Small intestine (tissue), 7 donors: Measurements from ENCODE around the gene SLC29A1. TPM values are rescaled to one million over a fixed set of nuclear protein-coding genes. Genes with fewer than 3 reads are reported as not detected.
"Not testable (repeated sequence)": the region's sequence is repeated elsewhere in the genome, so short reads cannot be mapped to it uniquely, and the experiment has no call there.

ENCODE experiments used
- DNase-seq, 2 donors: peaks; one replicate each; pipeline versions ENCODE4 v3.0.0 to v3.0.0-alpha.2; 2013
- FAIRE-seq: peaks from 2 replicates; lab custom pipeline; 2012; peaks lifted over from hg19 to GRCh38; lab: Jason Lieb, UNC
- H3K27ac ChIP-seq, 3 donors: one replicate each; pipeline ENCODE4 v1.5.1; 2013; ENCODE audit warnings: low read length in 2 of 3, mild to moderate bottlenecking in 2 of 3, control low read depth in 1 of 3, inconsistent platforms in 1 of 3, low read depth in 1 of 3, moderate library complexity in 1 of 3
- H3K27me3 ChIP-seq, 3 donors: one replicate each; pipeline ENCODE4 v1.6.1; 2013; ENCODE audit warnings: low read length in 3 of 3, inconsistent platforms in 1 of 3; ENCODE audit not compliant: control insufficient read depth in 3 of 3, insufficient read depth in 3 of 3
- H3K36me3 ChIP-seq, 3 donors: one replicate each; pipeline ENCODE4 v1.6.1; 2013; ENCODE audit warnings: low read length in 3 of 3, inconsistent platforms in 1 of 3, low read depth in 1 of 3, mild to moderate bottlenecking in 1 of 3, moderate library complexity in 1 of 3; ENCODE audit not compliant: control insufficient read depth in 3 of 3, insufficient read depth in 2 of 3
- H3K4me1 ChIP-seq, 3 donors: one replicate each; pipeline ENCODE4 v1.6.1; 2013; ENCODE audit warnings: low read length in 2 of 3, inconsistent platforms in 1 of 3, low read depth in 1 of 3, mild to moderate bottlenecking in 1 of 3, moderate library complexity in 1 of 3; ENCODE audit not compliant: control insufficient read depth in 3 of 3, insufficient read depth in 2 of 3
- H3K4me3 ChIP-seq, 3 donors: one replicate each; pipeline ENCODE4 v1.5.1; 2013; ENCODE audit warnings: low read length in 3 of 3, control low read depth in 1 of 3, inconsistent platforms in 1 of 3, low read depth in 1 of 3, mild to moderate bottlenecking in 1 of 3, moderate library complexity in 1 of 3
- H3K9me3 ChIP-seq, 2 donors: one replicate each; pipeline ENCODE4 v1.6.1; 2013; ENCODE audit warnings: low read depth in 1 of 2, low read length in 1 of 2; ENCODE audit not compliant: control insufficient read depth in 2 of 2, insufficient read depth in 1 of 2
- WGBS, 3 donors: extraction: QIAGEN DNeasy Blood & Tissue Kit; methylation state at CpG; one replicate each; pipeline ENCODE4 v1.1.7; 2013; 5-methylcytosine and 5-hydroxymethylcytosine counted together
- polyA plus RNA-seq, 4 donors: library from polyadenylated mRNA; stranded (reverse) in 3 of 4; unstranded in 1 of 4; fragments of 200-250 nt in 3 of 4; fragments of 120-200 nt in 1 of 4; gene quantifications; one replicate each; pipeline versions ENCODE4 v1.2.1 to v1.2.3, GENCODE V29; 2013
- donor health status: healthy with polysubstance abuse.
- donor health status: control.
- donor health status: control.
- donor health status: Bipolar disorder and iron deficiency.
- donor health status: healthy.

SLC29A1 gene
- polyA plus RNA-seq, 4 donors = 2.4 to 38.0 (median 13.6) TPM

DNA sequence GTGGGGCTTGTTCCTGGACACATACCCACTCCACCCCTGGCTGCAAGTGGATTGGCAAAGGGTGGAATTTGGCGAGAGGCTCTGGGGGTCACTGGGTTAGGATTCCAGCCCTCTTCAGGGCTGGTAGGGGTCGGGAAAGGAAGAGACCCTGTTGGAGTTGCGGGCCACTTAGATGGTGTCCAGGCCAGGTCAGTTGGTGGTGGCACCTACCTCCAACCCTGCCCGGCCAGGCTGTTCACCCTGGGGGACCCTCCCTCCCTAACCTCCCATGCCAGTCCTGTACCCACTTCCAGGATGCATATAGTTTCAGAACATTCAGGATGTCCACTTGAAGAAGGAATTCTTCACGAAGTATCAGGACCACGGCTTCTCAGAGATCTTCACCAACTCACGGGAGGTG, 43.7 kb upstream of the SLC29A1 start:
- Histone ChIP-seq H3K4me1 (peaks cover 0 to 2% (median 0%) of the 10 kb centered on the region in 3 donors), H3K27me3 (no peaks in the 10 kb centered on the region), H3K27ac (no peak overlapping the region), H3K36me3 (no peaks in the 10 kb centered on the region), H3K9me3 (no peaks in the 10 kb centered on the region), H3K4me3 (no peak overlapping the region)
- DNase-seq = no peak
- 90 to 94% (median 91%) methylated on average over 7 of the region's 7 CpGs for WGBS, 3 donors
- no peak for FAIRE-seq

DNA sequence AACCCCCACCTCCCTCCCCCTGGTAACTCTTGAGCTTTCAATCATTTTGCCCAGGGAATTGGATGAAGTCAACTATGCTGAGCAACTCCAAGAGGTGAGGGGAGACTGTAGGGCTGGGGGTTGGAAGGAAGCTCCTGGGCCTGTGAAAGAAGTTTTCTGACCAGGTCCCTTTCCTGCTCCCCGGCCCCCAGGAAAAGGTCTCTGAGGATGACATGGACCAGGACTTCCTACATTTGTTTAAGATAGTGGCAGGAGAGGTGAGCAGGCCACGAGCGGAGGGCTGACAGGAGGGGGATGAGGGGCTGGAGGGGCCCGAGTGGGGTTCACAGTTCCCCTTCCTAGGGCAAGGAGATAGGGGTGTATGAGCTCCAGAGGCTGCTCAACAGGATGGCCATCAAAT, 43.0 kb upstream of the SLC29A1 start:
- H3K4me1 ChIP-seq = peaks cover 0 to 3% (median 0%) of the 10 kb centered on the region in 3 donors
- no peaks in the 10 kb centered on the region for H3K36me3 ChIP-seq
- H3K27ac ChIP-seq = no peak overlapping the region
- DNase-seq (no peak), FAIRE-seq (no peak)
- WGBS, 3 donors = 88 to 91% (median 90%) methylated on average over 4 of the region's 4 CpGs
- H3K4me3 ChIP-seq = no peak overlapping the region
- no peaks in the 10 kb centered on the region for H3K27me3 ChIP-seq
- H3K9me3 ChIP-seq = no peaks in the 10 kb centered on the region

DNA sequence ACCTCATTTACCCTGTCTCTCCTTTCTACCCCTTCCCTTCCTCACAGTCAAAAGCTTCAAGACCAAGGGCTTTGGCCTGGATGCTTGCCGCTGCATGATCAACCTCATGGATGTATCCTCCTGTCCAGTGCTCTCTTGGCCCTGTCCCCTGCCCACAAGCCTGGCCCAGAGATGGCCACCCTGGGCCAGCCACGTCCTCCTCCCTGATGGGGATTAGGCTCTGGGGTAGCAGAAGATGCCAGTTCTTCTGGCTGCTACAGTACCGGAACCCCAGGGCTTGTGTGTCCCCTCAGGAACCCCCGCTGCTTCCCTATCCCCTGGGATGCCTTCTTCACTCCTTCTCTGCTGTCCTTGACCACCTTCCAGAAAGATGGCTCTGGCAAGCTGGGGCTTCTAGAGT, 42.5 kb upstream of the SLC29A1 start:
- Histone ChIP-seq H3K27me3 (no peaks in the 10 kb centered on the region), H3K9me3 (no peaks in the 10 kb centered on the region), H3K36me3 (no peaks in the 10 kb centered on the region), H3K4me3 (no peak overlapping the region), H3K4me1 (peaks cover 0 to 3% (median 0%) of the 10 kb centered on the region in 3 donors), H3K27ac (no peak overlapping the region)
- DNase-seq (no peak), FAIRE-seq (no peak)
- WGBS, 3 donors = 88 to 90% (median 90%) methylated on average over 4 of the region's 4 CpGs

DNA sequence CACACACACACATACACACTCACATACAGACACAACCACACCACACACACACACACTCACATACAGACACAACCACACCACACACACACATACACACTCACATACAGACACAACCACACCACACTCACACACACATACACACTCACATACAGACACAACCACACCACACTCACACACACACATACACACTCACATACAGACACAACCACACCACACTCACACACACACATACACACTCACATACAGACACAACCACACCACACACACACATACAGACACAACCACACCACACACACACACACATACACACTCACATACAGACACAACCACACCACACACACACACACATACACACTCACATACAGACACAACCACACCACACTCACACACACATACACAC, 41.6 kb upstream of the SLC29A1 start:
- H3K4me1 ChIP-seq, DNase-seq, H3K9me3 ChIP-seq, FAIRE-seq, H3K36me3 ChIP-seq, H3K4me3 ChIP-seq, H3K27ac ChIP-seq, H3K27me3 ChIP-seq: not testable (repeated sequence)

DNA sequence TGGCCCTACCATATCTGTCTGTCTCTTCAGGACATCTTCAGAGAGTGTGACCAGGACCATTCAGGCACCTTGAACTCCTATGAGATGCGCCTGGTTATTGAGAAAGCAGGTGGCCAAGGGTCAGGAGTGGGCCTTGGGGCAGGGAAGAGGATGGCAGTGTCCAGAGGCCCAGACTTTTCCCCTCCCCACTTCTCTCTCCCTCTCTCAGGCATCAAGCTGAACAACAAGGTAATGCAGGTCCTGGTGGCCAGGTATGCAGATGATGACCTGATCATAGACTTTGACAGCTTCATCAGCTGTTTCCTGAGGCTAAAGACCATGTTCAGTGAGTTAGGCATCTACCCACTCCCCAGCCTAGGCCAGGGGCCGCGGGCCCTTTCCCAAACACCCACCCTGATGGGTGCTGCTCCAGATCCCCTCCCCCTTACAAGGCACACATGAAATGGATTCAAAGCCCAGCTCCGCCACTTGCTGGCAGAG, 40.4 kb upstream of the SLC29A1 start:
- Histone ChIP-seq H3K27ac (no peak overlapping the region), H3K4me3 (no peak overlapping the region), H3K9me3 (no peaks in the 10 kb centered on the region), H3K27me3 (no peaks in the 10 kb centered on the region), H3K36me3 (no peaks in the 10 kb centered on the region), H3K4me1 (peaks cover 0 to 3% (median 0%) of the 10 kb centered on the region in 3 donors)
- WGBS, 3 donors = 88 to 95% (median 94%) methylated on average over 4 of the region's 4 CpGs
- DNase-seq (no peak), FAIRE-seq (no peak)

DNA sequence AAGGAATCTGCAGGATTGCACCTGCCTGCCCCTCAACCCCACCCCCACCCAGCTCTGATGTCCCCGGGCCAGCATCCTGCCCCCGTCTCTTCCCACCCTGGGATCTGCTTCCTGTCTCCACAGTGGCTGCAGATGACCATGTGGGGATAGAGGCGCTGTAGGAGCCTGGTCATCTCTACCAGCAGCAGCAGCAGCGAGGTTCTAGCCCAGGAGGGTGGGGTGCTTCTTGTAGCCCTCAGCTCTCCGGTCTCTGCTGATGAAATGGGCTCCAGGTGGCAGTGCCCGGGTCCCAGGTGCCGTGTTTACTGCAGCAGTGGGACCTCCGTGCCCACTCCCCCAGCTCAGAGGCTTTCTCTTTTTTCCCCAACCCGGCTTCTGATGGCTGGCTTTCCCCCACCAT, 39.6 kb upstream of the SLC29A1 start:
- H3K27me3 ChIP-seq = no peaks in the 10 kb centered on the region
- no peak overlapping the region for H3K27ac ChIP-seq
- H3K9me3 ChIP-seq = no peaks in the 10 kb centered on the region
- 75 to 82% (median 81%) methylated on average over 9 of the region's 9 CpGs for WGBS, 3 donors
- no peak for FAIRE-seq
- no peak for DNase-seq
- H3K4me1 ChIP-seq = peaks cover 0 to 3% (median 0%) of the 10 kb centered on the region in 3 donors
- no peak overlapping the region for H3K4me3 ChIP-seq
- H3K36me3 ChIP-seq = no peaks in the 10 kb centered on the region

DNA sequence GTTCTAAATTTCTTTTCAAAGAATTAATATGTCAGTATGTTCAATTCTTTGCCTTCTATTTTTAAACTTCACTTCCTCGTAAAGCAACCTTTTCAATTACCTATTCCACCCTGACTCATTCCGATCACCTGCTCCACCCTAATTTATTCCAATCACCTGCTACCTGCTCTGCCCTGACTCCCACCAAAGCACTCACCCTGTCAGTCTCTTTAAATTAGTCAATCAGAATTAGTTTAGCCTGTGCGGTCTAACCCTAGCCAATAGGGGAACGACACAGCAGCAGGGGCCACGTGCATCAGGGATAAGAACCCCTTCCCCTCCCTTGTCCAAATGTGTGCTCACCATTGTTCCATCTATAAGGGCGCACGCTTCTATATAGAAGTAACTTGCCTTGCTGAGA, 38.0 kb upstream of the SLC29A1 start:
- not testable (repeated sequence) for H3K4me1 ChIP-seq, H3K9me3 ChIP-seq, H3K4me3 ChIP-seq, H3K36me3 ChIP-seq, H3K27me3 ChIP-seq, FAIRE-seq, H3K27ac ChIP-seq
- DNase-seq = peak; percentile 26 to 53
- 41 to 65% (median 48%) methylated on average over 7 of the region's 7 CpGs for WGBS, 3 donors

DNA sequence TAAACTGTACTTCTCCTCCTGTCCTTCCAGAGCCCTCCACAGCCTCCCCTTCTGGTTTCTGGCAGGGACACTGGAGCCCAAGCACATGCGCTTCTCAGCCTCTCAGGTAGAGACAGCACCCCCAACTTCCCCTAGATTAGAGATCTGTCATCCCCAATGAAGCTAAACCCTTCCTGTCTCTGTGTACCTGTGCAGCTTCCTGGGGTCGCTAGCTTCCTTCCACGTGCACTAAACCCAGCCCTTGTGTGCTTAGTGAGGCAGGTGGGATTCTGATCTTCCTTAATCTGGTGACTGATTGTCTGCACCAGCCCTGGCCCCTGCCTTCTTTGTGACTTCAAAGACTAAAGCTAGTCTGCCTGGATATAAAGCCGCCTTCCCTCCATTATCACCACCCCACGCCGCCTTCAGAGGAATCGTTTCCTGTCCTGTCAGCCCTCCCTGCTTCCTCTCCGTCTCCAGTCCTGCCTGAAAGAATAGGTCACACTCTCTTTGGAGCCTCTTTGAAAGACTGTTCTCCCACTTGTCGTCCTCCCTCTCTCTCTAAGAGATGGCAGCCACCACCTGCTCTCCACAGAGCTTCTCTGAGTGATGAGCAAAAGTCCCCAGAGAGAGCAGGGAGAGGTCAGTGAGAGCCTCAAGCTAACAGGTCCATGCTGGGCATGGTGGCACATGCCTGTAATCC, 37.3 kb upstream of the SLC29A1 start:
- H3K36me3 ChIP-seq = no peaks in the 10 kb centered on the region
- H3K27me3 ChIP-seq = no peaks in the 10 kb centered on the region
- H3K27ac ChIP-seq = peak overlapping the region in 1 of 3 donors; percentile 1
- FAIRE-seq (no peak), DNase-seq (no peak)
- H3K9me3 ChIP-seq = no peaks in the 10 kb centered on the region
- no peak overlapping the region for H3K4me3 ChIP-seq
- WGBS, 3 donors = 38 to 59% (median 55%) methylated on average over 9 of the region's 9 CpGs
- peaks cover 0 to 3% (median 0%) of the 10 kb centered on the region in 3 donors for H3K4me1 ChIP-seq

DNA sequence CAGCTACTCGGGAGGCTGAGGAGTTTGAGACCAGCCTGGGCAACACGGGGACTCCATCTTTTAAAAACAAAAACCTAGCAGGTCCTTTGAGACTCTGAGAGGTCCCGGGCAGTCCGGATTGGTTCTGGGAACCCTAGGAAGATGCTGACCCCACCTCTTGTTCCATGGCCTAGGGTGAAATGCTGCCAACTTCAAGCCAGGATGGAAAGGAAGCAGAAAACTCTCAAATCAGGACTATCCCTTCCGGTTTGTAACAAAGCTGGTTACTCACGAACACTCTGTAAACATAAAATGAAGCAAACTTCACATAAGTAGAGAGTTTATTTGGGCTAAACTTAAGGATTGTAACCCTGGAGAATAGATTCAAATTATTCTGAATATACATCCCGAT, 36.8 kb upstream of the SLC29A1 start:
- H3K36me3 ChIP-seq = no peaks in the 10 kb centered on the region
- peaks cover 0 to 3% (median 0%) of the 10 kb centered on the region in 3 donors for H3K4me1 ChIP-seq
- no peaks in the 10 kb centered on the region for H3K27me3 ChIP-seq
- H3K9me3 ChIP-seq = no peaks in the 10 kb centered on the region
- 81 to 88% (median 85%) methylated on average over 7 of the region's 7 CpGs for WGBS, 3 donors
- DNase-seq (no peak), FAIRE-seq (no peak)
- H3K27ac ChIP-seq = peak overlapping the region in 1 of 3 donors; percentile 1
- no peak overlapping the region for H3K4me3 ChIP-seq
